HG03175 (cell line): ENCODE results near the gene NEAT1.

Source experiments
- ATAC-seq: cut with Tn5 transposase; IDR thresholded peaks from one replicate; pipeline ENCODE4 v1.9.1; 2021; ENCODE audit warnings: mild to moderate bottlenecking, moderate library complexity; ENCODE audit not compliant: unreplicated experiment

NEAT1 gene

DNA sequence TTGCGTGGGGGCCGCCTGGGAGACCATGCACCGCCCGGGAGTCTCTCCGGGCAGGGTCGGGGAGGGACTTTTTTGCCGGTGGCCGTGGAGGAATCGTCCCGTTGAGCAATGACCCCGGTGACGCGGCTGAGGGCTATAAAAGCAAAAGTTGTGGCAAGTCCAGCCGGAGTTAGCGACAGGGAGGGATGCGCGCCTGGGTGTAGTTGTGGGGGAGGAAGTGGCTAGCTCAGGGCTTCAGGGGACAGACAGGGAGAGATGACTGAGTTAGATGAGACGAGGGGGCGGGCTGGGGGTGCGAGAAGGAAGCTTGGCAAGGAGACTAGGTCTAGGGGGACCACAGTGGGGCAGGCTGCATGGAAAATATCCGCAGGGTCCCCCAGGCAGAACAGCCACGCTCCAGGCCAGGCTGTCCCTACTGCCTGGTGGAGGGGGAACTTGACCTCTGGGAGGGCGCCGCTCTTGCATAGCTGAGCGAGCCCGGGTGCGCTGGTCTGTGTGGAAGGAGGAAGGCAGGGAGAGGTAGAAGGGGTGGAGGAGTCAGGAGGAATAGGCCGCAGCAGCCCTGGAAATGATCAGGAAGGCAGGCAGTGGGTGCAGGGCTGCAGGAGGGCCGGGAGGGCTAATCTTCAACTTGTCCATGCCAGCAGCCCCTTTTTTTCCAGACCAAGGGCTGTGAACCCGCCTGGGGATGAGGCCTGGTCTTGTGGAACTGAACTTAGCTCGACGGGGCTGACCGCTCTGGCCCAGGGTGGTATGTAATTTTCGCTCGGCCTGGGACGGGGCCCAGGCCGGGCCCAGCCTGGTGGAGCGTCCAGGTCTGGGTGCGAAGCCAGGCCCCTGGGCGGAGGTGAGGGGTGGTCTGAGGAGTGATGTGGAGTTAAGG, at the start of gene NEAT1:
Gene NEAT1, plus strand, starts transcription at position 166 of the 883 bp plus-strand sequence.
- ATAC-seq: peak; percentile 23

DNA sequence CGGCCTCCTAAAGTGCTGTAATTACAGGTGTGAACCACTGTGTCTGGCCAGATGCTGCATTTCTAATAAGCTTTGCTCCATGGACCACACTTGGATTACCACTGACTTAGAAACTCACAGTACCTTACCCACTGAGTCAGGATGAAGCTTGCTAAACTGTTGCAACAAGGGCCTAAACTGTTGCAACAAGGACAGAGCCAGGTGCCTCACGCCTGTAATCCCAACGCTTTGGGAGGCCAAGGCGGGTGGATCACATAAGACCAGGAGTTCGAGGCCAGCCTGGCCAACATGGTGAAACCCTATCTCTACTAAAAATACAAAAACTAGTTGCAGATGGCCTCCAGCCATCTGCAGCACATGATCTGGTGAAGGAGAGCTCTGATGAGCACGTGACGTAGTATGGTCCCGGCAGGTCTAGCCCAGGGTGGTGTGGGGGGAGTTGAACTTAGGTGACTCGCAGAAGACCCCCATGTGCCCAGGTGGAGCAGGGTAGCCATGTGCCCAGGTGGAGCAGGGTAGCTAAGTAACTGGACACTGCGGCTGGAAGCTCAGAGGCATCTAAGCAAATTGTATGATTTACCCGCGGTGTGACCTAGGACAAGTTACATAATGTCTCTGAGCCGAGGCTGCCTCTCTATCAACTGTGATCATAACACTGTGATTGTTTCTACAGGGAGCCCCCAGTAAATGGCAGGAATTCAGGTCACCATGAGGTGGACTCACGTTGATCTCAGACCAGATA, 48.6 kb upstream of the NEAT1 start:
- no peak for ATAC-seq

GRCh38 chr11:65375012-65375411, 47.6 kb upstream of the NEAT1 start:
- no peak for ATAC-seq

DNA sequence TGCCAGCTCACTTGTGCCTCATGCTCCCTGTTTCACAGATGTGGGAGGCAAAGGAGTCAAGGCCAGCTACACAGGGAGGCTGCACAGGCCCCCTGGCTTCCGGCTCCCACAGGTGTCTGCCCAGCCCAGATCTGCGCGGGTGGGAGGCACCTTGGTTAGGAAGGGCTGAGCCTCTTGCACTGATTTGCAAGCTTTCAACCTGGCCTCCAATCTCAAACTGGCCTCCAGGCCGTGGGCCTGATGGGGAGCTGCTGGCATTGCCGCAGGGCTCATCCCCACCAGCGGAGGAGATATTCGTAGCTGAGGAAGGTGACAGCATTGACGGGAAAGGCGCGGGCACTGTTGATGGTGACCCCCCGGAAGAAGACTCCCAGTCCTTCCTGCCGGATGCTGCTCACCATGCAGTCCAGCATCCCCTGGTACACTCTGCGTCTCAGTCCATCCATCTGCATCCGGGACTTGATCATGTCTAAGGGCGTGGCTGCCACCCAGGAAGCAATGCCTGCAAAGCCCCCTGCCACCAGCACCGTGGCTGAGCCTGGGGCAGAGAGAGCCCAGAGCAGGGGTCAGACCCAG, 46.4 kb upstream of the NEAT1 start:
- ATAC-seq: no peak

DNA sequence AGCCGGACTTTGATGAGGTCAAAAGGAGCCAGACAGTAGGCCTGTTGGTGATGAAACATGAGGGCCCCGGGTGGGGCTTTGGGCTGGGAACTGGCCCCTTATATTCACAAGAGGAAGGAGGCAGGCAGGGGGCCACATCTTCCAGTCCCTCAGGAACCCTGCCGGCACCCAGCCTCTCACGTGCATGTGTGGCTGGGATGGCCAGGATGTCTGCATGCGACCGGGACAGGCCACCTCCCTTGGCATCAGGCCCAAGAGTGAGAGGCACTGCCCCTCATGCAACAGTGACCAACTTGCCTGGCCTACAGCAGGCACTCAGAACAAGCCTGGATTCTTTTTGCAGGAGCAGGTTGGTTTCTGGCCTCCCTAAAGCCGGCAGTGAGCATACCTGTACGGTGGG, 45.6 kb upstream of the NEAT1 start:
- no peak for ATAC-seq

DNA sequence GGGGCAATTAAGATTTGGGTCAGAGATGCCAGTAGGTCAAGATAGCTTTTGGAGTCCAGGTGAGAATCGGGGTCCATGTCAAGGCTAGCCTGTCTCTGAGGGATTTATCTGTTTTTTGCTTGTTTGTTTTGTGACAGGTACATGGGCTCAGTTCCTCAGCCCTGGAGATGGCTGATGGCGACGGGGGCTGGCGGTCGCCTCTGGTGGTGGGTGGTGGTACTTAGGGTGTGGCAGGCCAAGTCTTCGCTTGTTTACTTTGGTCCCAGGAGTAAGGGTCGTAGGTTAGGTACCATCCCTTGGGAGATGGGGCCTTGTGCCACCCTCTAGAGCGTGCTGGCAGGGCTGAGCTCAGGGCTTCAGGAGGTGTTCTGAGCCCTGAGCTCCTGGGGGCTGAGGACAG, 44.8 kb upstream of the NEAT1 start:
- ATAC-seq: no peak

- ATAC-seq: no peak
Measured at GRCh38 chr11:65378208-65378927, 44.2 kb upstream of the NEAT1 start.

GRCh38 chr11:65378928-65379638, 43.5 kb upstream of the NEAT1 start:
- no peak for ATAC-seq

- no peak for ATAC-seq
Measured at GRCh38 chr11:65379698-65380459, 42.7 kb upstream of the NEAT1 start.

- no peak for ATAC-seq
Measured at GRCh38 chr11:65380460-65381119, 42.0 kb upstream of the NEAT1 start.

DNA sequence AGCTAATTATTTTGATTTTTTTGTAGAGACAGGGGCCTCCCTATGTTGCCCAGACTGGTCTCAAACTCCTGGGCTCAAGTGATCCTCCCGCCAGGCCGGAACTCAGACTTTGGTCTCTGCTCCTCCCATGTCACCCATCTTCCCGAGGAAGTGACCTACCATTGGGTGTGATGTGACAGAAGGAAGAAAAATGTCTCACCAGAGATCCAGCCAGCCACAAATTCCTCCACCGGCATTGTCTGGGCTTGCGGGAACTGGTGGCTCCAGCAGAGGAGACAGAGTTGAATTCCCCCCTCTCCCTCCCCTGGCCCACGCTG, 40.9 kb upstream of the NEAT1 start:
- ATAC-seq: peak; percentile 4

DNA sequence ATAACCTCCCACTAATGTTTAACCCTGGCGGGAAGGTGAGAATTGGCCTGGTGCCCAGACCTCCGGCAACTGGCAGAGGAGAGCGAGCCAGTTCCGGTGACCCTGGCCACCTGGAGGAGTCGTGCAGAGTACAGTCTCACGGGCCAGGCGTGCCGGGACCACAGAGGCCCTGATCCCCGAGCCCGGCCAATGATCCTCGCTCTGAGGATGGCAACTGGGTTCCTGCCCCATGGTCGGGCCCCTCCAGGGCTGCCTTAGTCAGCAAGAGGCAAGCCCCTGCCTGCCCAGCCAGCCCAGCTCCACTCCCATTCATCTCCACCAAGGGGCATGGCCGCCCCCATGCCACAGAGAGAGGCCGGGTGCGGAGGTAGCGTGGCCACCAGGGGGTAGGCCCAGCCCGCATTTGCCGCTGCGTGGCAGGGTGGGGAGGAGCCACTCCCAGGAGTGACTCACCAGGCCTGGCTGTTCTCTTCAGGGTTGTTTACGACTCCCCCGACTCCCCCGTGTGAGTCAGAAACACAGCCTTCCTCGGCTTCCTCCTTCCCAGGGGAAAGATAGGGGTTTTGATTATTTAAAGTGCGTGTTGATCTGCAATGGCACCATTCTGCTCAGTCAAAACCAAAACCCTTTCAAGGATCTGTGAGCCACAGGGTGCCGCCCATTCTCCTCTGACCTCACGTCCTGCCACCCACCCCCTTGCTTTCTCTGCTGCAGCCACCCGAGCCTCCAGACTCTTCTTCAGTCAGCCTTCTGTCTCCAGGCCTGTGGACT, 40.4 kb upstream of the NEAT1 start, which contains the start of gene SLC25A45:
Gene SLC25A45, minus strand, starts transcription at position 614 of the 771 bp plus-strand sequence. CDS start 695 bp downstream, outside the sequence.
- peak; percentile 52 for ATAC-seq

- no peak for ATAC-seq
Measured at GRCh38 chr11:65382804-65383368, 39.7 kb upstream of the NEAT1 start.

DNA sequence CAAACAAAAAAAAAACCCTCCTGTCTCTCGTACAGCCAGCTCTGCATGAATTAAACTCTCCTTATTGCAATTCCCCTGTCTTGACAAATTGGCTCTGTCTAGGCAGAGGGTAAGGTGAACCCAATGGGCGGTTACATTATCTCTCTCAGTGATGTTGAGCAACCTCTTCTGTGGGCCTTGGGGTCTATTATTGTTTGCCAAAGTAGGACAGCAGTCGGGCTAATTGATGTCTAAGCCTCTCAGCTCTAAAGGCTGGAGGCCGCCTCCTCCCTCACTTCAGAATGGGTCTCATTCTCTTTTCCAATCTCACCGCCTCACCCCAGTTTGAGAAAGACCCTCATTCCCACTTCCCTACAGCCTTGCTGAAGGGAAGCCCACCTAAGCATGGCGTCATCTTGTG, 38.8 kb upstream of the NEAT1 start:
- no peak for ATAC-seq

DNA sequence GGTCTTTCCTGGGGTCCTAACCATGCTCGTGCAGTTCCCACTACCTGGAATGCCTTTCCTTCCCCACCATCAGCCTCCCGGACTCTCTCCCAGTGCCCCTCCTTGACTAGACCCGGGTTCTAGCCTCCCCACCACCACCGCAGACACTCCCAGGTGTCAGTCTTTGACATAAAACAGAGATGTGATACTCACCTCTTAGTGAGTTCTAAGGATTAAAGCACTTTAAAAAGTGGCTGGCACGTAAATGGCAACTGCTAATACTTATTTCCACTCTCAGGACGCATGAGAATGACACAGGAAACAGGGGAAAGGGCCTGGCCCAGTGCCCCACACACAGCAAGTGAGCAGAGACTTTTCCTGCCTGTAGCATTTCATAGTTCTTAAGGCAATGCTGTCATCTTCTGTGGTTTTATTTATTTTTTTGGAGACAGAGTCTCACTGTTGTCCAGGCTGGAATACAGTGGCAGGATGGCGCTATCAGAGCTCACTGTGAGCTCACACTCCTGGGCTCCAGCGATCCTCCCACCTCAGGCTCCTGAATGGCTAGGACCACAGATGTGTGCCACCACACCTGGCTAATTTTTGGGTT, 38.2 kb upstream of the NEAT1 start:
- no peak for ATAC-seq

DNA sequence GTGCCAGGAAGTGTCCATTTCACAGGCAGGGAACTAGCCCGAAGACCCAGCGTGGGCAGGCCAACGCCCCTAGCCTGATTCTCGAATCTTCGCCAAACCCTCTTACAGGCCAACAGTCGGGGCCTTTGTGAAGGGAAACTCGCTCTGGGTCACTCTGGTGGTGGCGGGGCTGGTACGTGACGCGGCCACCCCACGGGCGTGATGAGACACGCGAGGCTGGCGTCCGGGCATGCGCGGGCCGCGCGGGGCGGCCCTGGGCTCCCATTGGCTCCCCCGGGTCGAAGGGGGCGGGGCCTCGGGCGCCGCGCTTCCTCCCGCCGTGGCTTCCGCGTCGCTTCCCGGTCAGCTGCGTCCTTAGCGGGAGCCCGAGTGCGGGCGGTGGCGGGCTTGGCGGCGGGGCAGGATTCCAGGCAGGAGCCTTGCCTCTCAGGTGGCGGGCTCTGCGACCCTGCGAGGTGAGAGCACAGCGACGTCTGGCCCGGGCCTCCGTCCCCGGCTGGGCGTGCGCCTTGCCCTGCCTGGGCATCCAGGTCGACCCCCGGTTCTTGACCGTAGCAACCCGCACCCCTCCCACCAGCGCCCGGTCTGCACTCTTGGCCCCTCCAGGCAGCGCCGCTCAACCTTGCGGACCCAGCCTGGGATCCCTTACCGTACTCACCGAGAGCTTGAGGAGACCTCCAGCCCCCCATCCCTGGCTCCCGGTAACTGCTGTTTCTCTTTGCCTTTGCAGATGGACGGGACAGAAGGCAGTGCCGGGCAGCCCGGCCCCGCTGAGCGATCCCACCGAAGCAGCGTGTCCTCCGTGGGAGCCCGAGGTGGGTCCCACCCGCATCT, 36.1 kb upstream of the NEAT1 start, which contains the start of gene FRMD8:
Gene FRMD8, plus strand, starts transcription at position 331 of the 834 bp plus-strand sequence. Its CDS starts 400 bp downstream, at position 731.
- ATAC-seq: peak; percentile 39

GRCh38 chr11:65388731-65389130, 33.9 kb upstream of the NEAT1 start:
- no peak for ATAC-seq
